NCI-H774 (cell line): Measurements from ENCODE around the gene ANO4.

Source experiments
- DNase-seq: peaks from one replicate; lab custom pipeline; 2025; lab: John Stamatoyannopoulos, UW

Gene ANO4

GRCh38 chr12:100808777-100809176 lies 14.2 kb downstream of the ANO4 start:
- no peak for DNase-seq

GRCh38 chr12:100820314-100820713 lies 25.7 kb downstream of the ANO4 start:
- no peak for DNase-seq

DNA sequence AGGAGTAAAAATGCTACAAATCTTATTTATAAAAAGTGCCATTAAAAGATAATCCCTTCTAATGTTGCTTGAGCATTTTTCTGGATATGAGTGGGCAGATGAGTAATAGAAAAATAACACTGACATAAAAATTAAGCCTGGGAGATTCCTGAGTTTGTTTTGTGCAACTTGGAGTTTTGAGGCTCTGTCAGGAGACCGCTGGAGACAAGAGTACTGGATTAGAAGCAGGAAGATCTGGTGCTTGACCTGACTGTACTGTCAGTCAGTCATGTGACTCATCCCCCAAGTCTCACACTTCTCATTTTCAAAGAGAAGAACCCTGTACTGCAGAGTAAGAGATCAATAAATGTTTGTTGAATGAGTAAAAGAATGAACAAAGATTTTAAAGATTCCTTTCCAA lies 29.4 kb downstream of the ANO4 start:
- DNase-seq: no peak

DNA sequence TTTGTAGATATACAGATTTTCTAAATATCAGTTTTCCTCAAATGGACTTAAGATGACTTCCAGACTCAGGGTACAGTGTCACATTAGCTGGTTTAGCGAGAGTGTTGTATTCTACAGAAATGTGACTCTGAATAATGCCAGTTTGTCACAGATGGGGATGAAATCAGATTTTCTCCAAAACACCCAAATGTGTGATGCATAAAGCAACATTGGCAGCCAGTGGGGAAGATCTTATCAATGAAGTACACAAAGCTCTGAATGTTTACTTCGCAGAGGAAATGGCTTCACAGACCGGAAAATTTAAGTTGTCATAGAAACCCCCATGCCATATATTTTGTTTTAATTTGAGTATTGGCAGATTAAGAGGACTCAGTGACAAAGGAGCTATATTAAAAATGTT lies 29.9 kb downstream of the ANO4 start:
- no peak for DNase-seq

GRCh38 chr12:100826323-100826722 lies 31.7 kb downstream of the ANO4 start:
- no peak for DNase-seq

DNA sequence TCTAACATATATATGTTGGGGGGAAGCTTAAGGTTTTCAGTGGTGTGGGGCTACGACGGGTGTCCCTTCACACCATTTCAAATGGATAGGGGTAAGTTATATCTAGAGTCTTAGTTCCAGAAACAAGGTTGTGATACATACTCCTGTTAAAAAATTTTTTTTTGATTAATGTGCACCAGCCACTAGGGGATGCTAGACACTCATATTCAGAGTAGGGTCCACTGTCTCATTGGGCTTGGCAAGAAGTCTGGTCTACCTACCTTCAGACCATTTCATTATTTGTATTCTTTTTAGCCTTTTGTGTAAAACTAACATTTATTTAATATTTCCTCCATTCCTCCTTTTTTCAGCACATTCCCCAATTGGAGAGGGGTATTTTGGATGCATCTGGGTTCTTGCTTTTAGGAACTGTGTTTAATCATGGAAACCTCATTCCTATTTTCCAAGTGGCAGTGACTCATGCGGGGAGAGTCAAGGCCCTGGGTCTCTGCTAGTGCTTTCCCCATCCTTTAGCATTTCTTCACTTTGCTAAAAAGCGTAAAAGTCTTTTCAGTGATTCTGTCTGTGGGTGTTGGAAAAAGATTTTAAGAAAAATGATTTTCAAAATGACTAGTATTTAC lies 33.4 kb downstream of the ANO4 start:
- DNase-seq: peak; percentile 45

DNA sequence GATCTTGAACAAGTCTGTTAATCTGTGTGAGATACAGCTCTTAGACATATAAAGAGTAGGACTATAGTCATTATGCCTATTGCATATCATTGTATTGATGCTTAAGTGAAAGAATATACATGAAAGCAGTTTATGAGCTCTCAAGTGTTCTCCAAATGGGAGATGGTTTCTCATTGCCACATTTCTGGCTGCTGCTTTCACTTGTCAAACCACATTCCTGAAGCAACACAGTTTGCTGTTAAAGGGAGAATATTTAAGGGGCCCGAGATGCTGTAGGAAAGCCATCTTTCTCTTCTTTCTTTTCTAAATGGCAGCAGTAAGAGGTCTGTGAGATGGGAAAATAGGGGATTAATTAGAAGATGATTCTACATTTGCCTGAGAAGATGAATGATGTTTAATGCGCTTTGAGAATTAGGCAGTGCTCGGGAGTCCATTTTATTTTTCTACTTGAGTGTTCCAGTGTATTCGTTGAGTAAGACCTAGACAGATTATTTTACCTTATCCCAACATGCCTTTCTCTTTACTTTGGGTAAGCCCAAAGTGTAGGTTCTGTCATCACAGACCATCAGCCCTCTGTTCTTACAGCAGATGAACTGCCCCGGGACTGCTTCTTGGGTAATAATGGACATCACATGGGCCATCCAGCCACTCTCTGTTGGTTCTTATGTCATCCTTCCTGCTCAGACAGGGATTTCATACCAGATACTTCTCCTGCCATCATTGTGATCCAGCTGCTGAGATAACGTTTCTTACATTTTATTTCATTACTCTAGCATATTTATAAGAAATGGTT lies 35.6 kb downstream of the ANO4 start:
- DNase-seq: no peak

DNA sequence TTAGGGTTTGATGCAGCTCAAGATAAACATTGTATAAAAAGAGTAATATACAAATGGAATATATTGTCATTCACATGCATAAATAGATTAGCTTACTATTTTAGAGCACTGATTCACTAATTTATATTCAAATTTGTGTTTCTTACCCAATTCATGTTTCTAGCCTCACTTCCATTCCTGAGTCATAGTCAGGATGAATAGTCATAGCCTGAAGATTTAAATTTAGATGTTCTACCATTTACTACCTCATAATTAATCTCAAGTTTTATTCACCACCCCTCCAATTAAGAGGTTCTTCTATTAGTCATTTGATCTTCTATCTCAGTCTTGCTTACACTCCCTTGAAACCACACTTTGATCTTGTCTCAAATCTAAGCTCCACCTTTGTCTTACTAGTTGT lies 38.7 kb downstream of the ANO4 start:
- DNase-seq: no peak

GRCh38 chr12:100840748-100841147 lies 46.2 kb downstream of the ANO4 start:
- no peak for DNase-seq

DNA sequence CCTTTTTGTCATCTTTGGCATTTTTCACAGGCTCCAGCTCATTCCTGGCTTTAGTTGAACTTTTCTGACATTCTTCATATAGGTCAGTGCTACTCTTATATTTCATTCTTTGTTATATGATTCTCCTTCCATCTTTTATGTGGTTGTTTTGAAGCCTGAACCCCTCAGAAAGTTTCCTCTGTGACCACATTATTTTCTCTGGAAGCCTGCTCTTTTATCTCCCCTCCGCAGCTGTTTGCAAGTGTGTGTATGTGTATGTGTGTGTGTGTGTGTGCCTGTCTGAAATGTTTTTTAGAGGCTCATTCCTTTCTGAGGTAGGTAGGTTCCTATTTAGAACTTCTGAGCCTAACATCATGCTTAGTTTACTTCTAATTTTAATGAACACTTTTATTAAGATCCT lies 47.6 kb downstream of the ANO4 start:
- DNase-seq: no peak

GRCh38 chr12:100843061-100843460 lies 48.5 kb downstream of the ANO4 start:
- DNase-seq: no peak

DNA sequence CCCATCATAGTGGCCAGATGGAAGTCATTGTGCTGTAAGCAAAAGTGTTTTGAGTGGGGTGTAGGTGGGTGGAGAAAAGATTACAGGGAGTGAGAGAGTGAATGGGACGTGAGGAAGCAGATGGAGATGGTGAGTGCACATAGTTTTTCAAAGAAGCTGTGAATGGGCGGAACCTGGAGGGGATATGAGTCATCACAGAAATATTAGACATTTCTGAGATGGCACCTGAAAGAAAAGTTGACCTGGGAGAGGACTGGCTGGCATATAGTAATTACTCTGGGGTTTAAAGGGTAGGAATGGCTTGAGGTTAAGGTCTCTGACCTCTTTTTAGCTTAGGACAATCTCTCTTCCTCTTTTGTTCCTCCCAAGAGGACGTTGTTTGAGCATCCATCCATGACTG lies 50.5 kb downstream of the ANO4 start:
- DNase-seq: no peak

GRCh38 chr12:100851637-100852036 lies 57.1 kb downstream of the ANO4 start:
- no peak for DNase-seq

GRCh38 chr12:100857418-100857817 lies 62.8 kb downstream of the ANO4 start:
- no peak for DNase-seq

GRCh38 chr12:100857971-100858370 lies 63.4 kb downstream of the ANO4 start:
- no peak for DNase-seq

DNA sequence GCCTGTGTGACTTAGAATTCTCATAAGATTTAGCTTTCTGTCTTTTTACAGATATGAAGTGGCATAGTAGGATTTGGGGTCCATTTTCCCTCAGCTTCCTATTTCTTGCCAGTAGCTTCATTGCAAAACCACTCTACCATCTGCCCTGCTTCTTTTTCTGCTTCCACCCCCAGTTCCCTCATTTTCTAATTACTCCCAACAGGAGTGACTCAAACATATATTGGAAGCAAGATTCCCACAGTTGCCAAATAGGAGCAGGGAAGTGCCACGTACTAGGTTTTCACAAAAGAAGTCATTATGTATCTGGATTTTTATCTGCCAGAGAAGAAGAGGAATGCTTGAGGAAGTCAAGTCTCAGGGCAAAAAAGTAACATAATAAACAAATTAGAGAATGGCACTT lies 64.1 kb downstream of the ANO4 start:
- no peak for DNase-seq

DNA sequence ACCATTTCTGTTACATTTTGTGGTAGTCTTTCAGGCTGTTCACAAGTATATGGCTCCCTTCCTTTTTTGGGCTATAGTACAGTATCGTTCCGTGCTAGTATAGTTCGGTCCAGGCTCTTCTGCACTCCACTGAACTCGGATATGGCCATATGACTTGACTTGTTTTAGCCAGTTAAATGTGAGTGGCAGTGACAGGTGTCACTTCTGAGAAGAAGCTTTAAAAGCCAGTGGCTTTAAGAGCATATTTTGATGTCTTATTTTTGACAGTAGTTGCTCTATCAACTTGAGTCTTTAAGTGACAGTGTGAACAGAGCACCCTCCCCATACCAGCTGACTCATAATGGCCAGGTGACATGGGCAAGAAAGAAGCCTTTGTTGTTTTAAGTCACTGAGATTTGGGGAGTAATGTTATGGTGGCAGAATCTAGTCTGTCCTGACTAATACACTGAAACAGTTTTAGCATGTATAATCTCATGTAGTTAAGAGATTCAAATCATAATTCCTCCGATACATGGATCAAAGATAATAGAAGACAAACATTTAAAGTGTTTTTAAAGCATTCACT lies 64.6 kb downstream of the ANO4 start:
- DNase-seq: no peak

GRCh38 chr12:100860611-100861010 lies 66.0 kb downstream of the ANO4 start:
- no peak for DNase-seq

GRCh38 chr12:100862676-100863075 lies 68.1 kb downstream of the ANO4 start:
- no peak for DNase-seq

DNA sequence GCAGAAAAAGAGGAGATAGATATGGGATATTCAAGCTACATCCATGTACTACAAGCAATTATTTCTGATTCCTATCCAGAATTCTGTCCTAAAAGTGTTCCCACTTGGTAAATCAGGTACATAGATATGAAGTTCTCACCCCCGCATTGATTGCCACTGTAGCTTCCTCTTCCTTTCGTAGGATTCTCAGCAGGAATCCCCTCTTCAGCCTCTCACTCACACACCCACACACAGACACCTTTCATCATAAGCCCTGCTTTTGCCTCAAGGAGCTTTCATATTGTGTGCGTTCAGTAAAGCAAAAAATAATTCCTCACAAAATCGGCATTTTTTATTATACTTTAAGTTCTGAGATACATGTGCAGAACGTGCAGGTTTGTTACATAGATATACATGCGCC lies 69.8 kb downstream of the ANO4 start:
- DNase-seq: no peak

- DNase-seq: no peak
Measured at GRCh38 chr12:100867639-100868393, 73.2 kb downstream of the ANO4 start.

- no peak for DNase-seq
Measured at GRCh38 chr12:100868487-100868886, 73.9 kb downstream of the ANO4 start.

DNA sequence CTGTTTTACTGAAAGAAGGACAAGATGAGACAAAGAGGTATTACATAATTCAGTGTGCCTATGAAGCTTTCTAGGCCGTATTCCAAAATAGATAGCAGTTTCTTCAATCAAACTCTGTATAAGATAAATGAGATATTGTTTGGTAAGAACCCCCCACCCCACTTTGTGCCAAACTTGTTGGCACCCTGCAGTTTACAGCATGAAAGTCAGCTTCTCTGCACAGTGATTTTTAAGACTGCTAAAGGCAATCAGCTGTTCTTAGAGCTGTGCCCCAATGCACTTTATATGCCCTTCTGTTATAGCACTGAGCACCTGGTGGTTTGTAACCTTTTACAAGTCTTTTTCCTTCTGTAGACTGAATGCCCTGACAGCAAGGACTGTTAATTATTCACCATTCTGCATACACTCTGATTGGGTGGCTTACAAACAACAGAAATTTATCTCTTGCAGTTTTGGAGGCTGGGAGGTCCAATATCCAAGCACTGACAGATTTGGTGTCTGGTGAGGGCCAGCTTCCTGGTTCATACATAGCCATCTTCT lies 76.7 kb downstream of the ANO4 start:
- DNase-seq: no peak
